ENCODE data around the gene SLC35B2. TPM values are rescaled to one million over a fixed set of nuclear protein-coding genes. Genes with fewer than 3 reads are reported as not detected.

Gene SLC35B2
- total RNA-seq, 1 donor from 2014 or later: 52.9 TPM

DNA sequence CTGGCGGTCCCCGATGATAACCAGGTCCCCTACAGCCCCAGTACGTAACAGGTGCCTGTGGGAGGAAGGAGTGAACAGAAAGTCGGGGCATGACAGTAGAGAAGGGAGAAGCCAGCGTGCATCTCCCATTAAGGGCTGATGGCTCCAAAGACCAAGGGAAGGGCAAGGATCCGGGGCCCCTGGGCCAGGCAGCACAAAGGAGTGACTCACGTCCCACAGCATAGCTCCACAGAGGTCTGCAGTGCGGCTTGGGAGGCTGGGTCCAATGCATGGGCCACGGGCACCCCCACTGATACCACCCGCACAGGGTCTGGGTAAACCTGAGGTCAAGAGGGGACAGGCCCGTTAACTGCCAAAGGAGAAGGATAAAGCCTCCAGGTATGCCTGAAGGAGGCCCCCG, 45.5 kb upstream of the SLC35B2 start:
- TF ChIP-seq, protein P1, sequence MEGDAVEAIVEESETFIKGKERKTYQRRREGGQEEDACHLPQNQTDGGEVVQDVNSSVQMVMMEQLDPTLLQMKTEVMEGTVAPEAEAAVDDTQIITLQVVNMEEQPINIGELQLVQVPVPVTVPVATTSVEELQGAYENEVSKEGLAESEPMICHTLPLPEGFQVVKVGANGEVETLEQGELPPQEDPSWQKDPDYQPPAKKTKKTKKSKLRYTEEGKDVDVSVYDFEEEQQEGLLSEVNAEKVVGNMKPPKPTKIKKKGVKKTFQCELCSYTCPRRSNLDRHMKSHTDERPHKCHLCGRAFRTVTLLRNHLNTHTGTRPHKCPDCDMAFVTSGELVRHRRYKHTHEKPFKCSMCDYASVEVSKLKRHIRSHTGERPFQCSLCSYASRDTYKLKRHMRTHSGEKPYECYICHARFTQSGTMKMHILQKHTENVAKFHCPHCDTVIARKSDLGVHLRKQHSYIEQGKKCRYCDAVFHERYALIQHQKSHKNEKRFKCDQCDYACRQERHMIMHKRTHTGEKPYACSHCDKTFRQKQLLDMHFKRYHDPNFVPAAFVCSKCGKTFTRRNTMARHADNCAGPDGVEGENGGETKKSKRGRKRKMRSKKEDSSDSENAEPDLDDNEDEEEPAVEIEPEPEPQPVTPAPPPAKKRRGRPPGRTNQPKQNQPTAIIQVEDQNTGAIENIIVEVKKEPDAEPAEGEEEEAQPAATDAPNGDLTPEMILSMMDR (IDR thresholded peaks at IDR 0.05; ENCODE audit: insufficient read depth, low read length, severe bottlenecking): no peak
- no peak for FAIRE-seq

DNA sequence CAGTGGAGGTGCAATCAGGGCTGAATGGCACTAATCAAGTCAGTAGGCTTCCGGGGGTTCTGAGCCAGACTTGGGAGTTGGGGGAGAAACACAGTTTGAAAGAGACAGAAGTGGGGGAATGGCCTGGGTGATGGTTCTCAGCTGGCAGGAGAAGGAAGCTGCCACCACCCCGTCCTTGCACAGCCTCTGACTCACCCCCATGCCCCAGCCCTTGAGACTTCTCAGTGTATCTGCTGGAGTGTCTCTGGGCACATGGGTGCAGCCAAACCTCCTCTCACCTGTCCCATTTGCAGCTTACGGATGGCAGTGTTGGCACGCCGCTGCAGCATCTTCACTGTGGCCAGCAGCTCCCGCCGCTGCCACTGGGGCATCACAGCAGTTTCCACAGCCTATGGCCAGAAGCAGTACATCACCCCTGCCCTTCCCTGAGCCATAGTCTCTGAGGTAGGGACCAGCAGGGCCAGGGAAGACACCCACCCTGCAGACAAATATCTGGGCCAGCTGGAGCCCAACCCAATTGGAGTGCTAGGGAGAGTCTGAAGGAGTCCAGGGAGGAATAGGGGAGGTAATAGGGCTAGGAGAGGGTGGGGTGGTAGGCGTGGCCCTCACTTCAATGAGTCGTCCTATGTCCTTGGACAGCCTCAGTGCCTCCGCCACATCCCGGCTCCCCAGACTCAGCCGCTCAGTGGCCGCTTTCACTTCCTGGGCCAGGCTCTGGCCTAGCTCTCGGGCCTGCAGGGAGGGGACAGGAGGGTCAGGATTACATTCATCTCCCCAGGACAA, 44.6 kb upstream of the SLC35B2 start:
- DNase-seq (ENCODE audit: low read depth) (no peak), FAIRE-seq (no peak)
- Histone ChIP-seq H3K36me3 (ENCODE audit: control insufficient read depth, insufficient read depth, low read length) (peaks cover 51% of the 10 kb centered on the region), H3K4me3 (ENCODE audit: low read depth, low read length) (no peak overlapping the region), H3K27me3 (ENCODE audit: control insufficient read depth, insufficient read depth, low read length) (peaks cover 3% of the 10 kb centered on the region)
- TF ChIP-seq, protein P1 (IDR thresholded peaks at IDR 0.05; ENCODE audit: insufficient read depth, low read length, severe bottlenecking): no peak

More for the DNA sequence above, 45.5 kb upstream of the SLC35B2 start:
- Histone ChIP-seq H3K36me3 (ENCODE audit: control insufficient read depth, insufficient read depth, low read length) (peaks cover 52% of the 10 kb centered on the region), H3K27me3 (ENCODE audit: control insufficient read depth, insufficient read depth, low read length) (no peaks in the 10 kb centered on the region), H3K4me3 (ENCODE audit: low read depth, low read length) (no peak overlapping the region)
- DNase-seq (ENCODE audit: low read depth): no peak

DNA sequence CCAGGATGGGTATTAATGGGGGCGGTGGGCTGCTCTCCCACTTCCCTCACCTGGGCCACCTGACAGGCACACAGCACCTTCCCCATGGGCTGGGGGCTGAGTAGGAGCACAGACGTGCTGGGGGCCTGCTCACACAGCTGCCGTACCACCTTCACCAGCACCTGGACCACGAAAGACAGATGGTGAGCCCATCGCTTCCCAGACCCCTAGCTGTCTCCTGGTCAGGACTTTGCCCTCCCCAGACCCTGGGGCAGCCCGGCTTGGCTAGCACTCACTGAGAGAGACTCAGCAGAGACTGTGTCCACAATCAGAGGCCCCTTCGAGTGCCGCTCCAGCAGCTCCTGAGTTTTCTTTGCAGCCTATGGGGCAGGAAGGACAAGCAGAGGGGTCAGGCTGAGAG, 43.8 kb upstream of the SLC35B2 start:
- TF ChIP-seq, protein P1 (IDR thresholded peaks at IDR 0.05; ENCODE audit: insufficient read depth, low read length, severe bottlenecking): no peak
- Histone ChIP-seq H3K4me3 (ENCODE audit: low read depth, low read length) (no peak overlapping the region), H3K36me3 (ENCODE audit: control insufficient read depth, insufficient read depth, low read length) (peaks cover 45% of the 10 kb centered on the region), H3K27me3 (ENCODE audit: control insufficient read depth, insufficient read depth, low read length) (peaks cover 7% of the 10 kb centered on the region)
- DNase-seq (ENCODE audit: low read depth) (no peak), FAIRE-seq (no peak)

DNA sequence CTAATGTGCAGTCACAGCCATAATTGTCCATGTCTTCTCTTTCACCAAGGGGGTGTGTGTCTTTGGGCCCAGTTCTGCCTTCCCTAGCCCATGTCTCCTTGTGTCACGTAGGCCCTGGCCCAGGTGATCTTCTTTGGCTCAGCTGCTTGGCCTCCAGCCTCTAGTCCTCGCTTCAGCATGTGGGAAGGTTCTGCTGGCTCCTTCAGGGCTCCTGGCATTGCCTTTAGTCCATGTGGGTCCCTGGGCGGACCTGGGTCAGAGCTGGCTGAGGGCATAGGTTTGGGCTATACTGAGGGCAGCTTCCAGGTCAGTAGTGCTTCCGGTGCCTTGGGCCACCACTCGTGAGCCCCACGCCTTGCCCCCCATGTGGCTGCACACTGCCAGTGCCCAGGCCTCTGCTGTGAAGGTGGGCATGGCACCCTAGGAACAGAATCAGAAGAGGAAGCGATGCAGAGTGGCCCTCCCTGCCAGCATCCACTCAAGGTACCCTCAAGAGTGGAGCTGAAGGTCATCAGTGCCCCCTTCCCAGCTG, 43.0 kb upstream of the SLC35B2 start:
- FAIRE-seq: no peak
- Histone ChIP-seq H3K27me3 (ENCODE audit: control insufficient read depth, insufficient read depth, low read length) (peaks cover 8% of the 10 kb centered on the region), H3K36me3 (ENCODE audit: control insufficient read depth, insufficient read depth, low read length) (peaks cover 38% of the 10 kb centered on the region), H3K4me3 (ENCODE audit: low read depth, low read length) (no peak overlapping the region)
- no peak for DNase-seq (ENCODE audit: low read depth)
- TF ChIP-seq, protein P1 (IDR thresholded peaks at IDR 0.05; ENCODE audit: insufficient read depth, low read length, severe bottlenecking): no peak

DNA sequence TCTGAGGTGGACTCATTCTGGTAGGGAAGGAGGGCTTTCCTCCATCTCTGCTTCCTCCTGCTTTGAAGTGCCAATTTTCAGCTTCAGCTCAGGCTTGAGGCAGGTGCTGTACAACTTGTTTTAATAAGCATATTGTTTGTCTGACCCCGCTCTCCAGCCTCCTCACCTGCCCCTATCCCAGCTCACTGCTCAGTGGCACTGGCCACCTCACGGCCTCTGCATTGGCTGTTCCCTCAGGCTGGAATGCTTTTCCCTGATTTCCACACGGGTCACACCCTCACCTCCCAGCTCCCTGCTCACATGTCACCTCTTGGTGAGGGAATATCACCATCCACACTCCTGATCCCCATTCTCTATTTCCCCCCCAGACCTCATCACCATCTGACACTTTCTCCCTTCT, 41.5 kb upstream of the SLC35B2 start:
- TF ChIP-seq, protein P1 (IDR thresholded peaks at IDR 0.05; ENCODE audit: insufficient read depth, low read length, severe bottlenecking): no peak
- FAIRE-seq (no peak), DNase-seq (ENCODE audit: low read depth) (no peak)
- Histone ChIP-seq H3K36me3 (ENCODE audit: control insufficient read depth, insufficient read depth, low read length) (peaks cover 25% of the 10 kb centered on the region), H3K27me3 (ENCODE audit: control insufficient read depth, insufficient read depth, low read length) (peaks cover 13% of the 10 kb centered on the region), H3K4me3 (ENCODE audit: low read depth, low read length) (no peak overlapping the region)

Data from bronchial epithelial cell (primary cell).